ENCODE measurements around the gene GPC2. TPM values are rescaled to one million over a fixed set of nuclear protein-coding genes. Genes with fewer than 3 reads are reported as not detected.
"Not testable (repeated sequence)": the region's sequence is repeated elsewhere in the genome, so short reads cannot be mapped to it uniquely, and the experiment has no call there.

The GPC2 gene
- total and polyA plus RNA-seq, 4 donors: 0.63 to 3.7 (median 0.96) TPM

DNA sequence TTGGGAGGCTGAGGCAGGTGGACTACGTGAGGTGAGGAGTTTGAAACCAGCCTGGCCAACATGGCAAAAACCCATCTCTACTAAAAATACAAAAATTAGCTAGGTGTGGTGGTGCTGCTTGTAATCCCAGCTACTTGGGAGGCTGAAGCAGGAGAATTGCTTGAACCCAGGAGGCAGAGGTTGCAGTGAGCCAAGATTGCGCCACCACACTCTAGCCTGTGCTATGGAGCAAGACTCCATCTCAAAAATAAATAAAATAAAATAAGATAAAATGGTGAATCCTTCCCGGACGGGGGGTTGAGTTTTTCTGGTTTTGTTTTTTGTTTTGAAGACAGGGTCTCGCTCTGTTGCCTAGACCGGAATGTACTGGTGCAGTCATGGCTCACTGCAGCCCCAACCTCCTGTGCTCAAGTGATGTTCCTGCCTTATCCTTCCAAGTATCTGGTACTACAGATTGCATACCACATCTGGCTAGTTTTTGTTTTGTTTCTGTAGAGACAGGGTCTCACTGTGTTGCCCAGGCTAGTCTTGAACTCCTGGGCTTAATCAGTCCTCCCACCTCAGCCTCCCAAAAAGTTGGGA lies 15.2 kb upstream of the GPC2 start:
- DNase-seq; H3K4me1 ChIP-seq (ENCODE audit: control insufficient read depth in 1 of 2, insufficient read depth in 2 of 2, low read length in 2 of 2); H3K27me3 ChIP-seq (ENCODE audit: control insufficient read depth in 1 of 2, insufficient read depth in 2 of 2, low read length in 1 of 2); H3K27ac ChIP-seq (ENCODE audit: low read depth in 1 of 2, low read length in 2 of 2); H3K36me3 ChIP-seq (ENCODE audit: control insufficient read depth in 1 of 2, insufficient read depth in 2 of 2, low read length in 1 of 2); ATAC-seq (ENCODE audit: low FRiP score); intact Hi-C loops (cut with DNase I); H3K9me3 ChIP-seq (ENCODE audit: control insufficient read depth, low read length); H3K4me3 ChIP-seq (ENCODE audit: low read length in 2 of 2): not testable (repeated sequence)
- WGBS, 2 donors: 96 to 98% methylated on average over 6 of the region's 6 CpGs

DNA sequence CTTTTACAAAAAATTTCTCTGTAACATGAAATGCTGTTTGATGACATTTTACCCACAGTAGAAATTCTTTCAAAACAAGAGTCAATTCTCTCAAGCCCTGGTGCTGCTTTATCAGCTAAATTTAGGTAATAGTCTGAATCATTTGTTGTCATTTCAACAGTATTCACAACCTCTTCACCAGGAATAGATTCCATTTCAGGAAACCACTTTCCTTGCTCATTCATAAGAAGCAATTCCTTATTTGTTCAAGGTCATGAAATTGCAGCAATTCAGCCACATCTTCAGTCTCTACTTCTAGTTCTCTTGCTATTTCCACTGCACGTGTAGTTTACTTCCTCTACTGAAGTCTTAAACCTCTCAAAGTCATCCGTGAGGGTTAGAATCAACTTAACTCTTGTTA lies 14.6 kb upstream of the GPC2 start:
- Histone ChIP-seq H3K36me3 (ENCODE audit: control insufficient read depth in 1 of 2, insufficient read depth in 2 of 2, low read length in 1 of 2) (no peaks in the 10 kb centered on the region), H3K27me3 (ENCODE audit: control insufficient read depth in 1 of 2, insufficient read depth in 2 of 2, low read length in 1 of 2) (no peaks in the 10 kb centered on the region), H3K4me1 (ENCODE audit: control insufficient read depth in 1 of 2, insufficient read depth in 2 of 2, low read length in 2 of 2) (no peaks in the 10 kb centered on the region), H3K4me3 (ENCODE audit: low read length in 2 of 2) (no peak overlapping the region), H3K9me3 (ENCODE audit: control insufficient read depth, low read length) (no peaks in the 10 kb centered on the region), H3K27ac (ENCODE audit: low read depth in 1 of 2, low read length in 2 of 2) (no peak overlapping the region)
- DNase-seq (no peak), ATAC-seq (ENCODE audit: low FRiP score) (no peak)
- intact Hi-C loops (cut with DNase I): no loop called here
- WGBS, 2 donors: 53 to 54% methylated on average over 2 of the region's 2 CpGs

DNA sequence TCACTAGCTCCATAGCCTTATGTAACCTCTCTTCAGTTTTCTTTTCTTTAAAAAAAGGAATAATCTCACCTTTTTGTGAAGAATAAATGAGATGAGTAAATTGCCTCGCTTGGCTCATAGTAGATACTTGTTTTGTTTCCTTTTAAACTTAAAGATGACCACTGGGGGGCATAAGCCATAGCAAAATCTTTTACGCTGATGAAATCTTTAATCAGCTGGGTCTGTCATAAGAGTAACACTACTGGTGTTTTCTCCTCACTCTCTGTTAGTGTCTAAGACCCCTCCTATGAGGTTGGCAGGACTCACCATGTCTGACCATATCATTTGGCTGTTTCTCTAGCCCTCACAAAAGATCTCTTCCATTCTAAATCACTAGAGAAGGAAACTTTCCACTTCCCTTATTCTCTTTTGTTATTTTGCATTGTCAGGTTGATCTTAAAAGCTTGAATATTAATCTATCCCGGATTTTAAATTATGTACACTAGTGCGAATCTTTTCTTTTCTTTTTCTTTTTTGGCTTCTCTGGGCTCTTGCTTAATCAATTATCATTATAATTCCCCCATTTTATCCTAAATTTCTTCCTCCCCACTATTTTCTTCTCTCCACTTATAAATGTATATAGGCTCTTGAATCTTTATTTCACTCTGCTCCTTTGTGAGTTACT lies 13.0 kb upstream of the GPC2 start:
- Histone ChIP-seq H3K27ac (ENCODE audit: low read depth in 1 of 2, low read length in 2 of 2) (no peak overlapping the region), H3K27me3 (ENCODE audit: control insufficient read depth in 1 of 2, insufficient read depth in 2 of 2, low read length in 1 of 2) (no peaks in the 10 kb centered on the region), H3K4me3 (ENCODE audit: low read length in 2 of 2) (no peak overlapping the region), H3K4me1 (ENCODE audit: control insufficient read depth in 1 of 2, insufficient read depth in 2 of 2, low read length in 2 of 2) (no peaks in the 10 kb centered on the region), H3K9me3 (ENCODE audit: control insufficient read depth, low read length) (no peaks in the 10 kb centered on the region), H3K36me3 (ENCODE audit: control insufficient read depth in 1 of 2, insufficient read depth in 2 of 2, low read length in 1 of 2) (no peaks in the 10 kb centered on the region)
- DNase-seq: no peak
- intact Hi-C loops (cut with DNase I): no loop called here
- ATAC-seq (ENCODE audit: low FRiP score): no peak
- 69 to 72% methylated on average over 4 of the region's 4 CpGs for WGBS, 2 donors

DNA sequence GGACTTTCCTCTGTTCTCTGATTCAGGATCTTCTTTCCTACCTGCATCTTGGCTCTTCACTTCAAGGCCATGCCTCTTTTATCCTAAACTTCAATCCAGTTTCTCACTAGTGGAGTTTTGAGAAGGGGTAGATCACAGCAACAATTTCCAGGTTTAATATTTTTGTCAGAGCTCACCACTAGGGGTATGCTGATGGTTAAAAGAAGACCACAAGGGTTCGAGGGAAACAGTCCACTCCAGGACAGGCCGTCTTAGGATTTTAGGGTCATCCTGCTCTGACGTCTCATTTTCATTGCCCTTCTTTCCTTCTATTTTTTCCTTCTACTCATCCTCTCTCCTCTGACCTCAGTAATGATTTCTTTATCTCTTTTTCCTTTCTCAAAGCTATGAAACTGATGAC lies 11.9 kb upstream of the GPC2 start:
- Histone ChIP-seq H3K36me3 (ENCODE audit: control insufficient read depth in 1 of 2, insufficient read depth in 2 of 2, low read length in 1 of 2) (no peaks in the 10 kb centered on the region), H3K4me3 (ENCODE audit: low read length in 2 of 2) (no peak overlapping the region), H3K27me3 (ENCODE audit: control insufficient read depth in 1 of 2, insufficient read depth in 2 of 2, low read length in 1 of 2) (no peaks in the 10 kb centered on the region), H3K4me1 (ENCODE audit: control insufficient read depth in 1 of 2, insufficient read depth in 2 of 2, low read length in 2 of 2) (no peaks in the 10 kb centered on the region), H3K9me3 (ENCODE audit: control insufficient read depth, low read length) (no peaks in the 10 kb centered on the region), H3K27ac (ENCODE audit: low read depth in 1 of 2, low read length in 2 of 2) (no peak overlapping the region)
- ATAC-seq (ENCODE audit: low FRiP score) (no peak), DNase-seq (no peak)
- intact Hi-C loops (cut with DNase I): no loop called here
- WGBS, 2 donors: 74 to 90% methylated on average over 3 of the region's 3 CpGs

DNA sequence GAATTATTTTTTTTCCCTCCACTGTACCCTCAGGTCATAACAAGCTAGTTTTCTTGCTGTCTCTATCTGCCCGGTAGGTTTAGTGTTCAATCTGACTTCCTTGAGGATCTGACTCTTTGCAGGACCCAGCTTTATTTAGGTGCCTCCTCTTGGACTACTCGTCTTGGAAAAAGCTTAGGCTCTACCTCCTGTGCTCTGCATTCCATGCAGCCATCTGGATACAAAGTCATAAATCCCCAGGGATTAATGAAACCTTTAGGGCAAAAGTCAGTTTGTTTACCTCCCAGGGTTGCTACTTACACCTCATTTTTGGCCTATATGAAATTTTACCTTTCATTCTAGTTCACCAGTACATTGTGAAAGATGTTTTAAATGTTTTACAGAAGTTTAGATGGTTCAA lies 8.5 kb upstream of the GPC2 start:
- 62 to 71% methylated on average over 2 of the region's 2 CpGs for WGBS, 2 donors
- no peak for ATAC-seq (ENCODE audit: low FRiP score)
- DNase-seq: no peak
- no peaks in the 10 kb centered on the region for H3K27me3 ChIP-seq (ENCODE audit: control insufficient read depth in 1 of 2, insufficient read depth in 2 of 2, low read length in 1 of 2)
- no peaks in the 10 kb centered on the region for H3K36me3 ChIP-seq (ENCODE audit: control insufficient read depth in 1 of 2, insufficient read depth in 2 of 2, low read length in 1 of 2)
- intact Hi-C loops (cut with DNase I): no loop called here
- H3K9me3 ChIP-seq (ENCODE audit: control insufficient read depth, low read length): no peaks in the 10 kb centered on the region
- H3K4me1 ChIP-seq (ENCODE audit: control insufficient read depth in 1 of 2, insufficient read depth in 2 of 2, low read length in 2 of 2): no peaks in the 10 kb centered on the region
- H3K27ac ChIP-seq (ENCODE audit: low read depth in 1 of 2, low read length in 2 of 2): no peak overlapping the region
- H3K4me3 ChIP-seq (ENCODE audit: low read length in 2 of 2): no peak overlapping the region

DNA sequence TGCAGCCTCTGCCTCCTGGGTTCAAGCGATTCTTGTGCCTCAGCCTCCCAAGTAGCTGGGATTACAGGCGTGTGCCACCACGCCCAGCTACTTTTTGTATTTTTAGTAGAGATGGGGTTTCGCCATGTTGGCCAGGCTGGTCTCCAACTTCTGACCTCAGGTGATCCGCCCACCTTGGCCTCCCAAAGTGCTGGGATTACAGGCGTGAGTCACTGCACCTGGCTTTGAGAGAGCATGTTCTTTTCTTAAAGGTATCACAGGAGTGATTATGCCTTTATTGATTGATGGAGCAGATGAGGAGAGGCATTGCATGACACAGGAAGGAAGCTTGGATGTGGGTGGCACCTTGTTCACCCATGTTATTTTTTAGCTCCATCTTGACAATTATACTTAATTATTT lies 5.9 kb upstream of the GPC2 start:
- H3K27me3 ChIP-seq (ENCODE audit: control insufficient read depth in 1 of 2, insufficient read depth in 2 of 2, low read length in 1 of 2); ATAC-seq (ENCODE audit: low FRiP score); H3K4me3 ChIP-seq (ENCODE audit: low read length in 2 of 2); H3K4me1 ChIP-seq (ENCODE audit: control insufficient read depth in 1 of 2, insufficient read depth in 2 of 2, low read length in 2 of 2); intact Hi-C loops (cut with DNase I); H3K9me3 ChIP-seq (ENCODE audit: control insufficient read depth, low read length); H3K36me3 ChIP-seq (ENCODE audit: control insufficient read depth in 1 of 2, insufficient read depth in 2 of 2, low read length in 1 of 2); H3K27ac ChIP-seq (ENCODE audit: low read depth in 1 of 2, low read length in 2 of 2): not testable (repeated sequence)
- WGBS, 2 donors: 89 to 92% methylated on average over 6 of the region's 6 CpGs
- peak in 1 of 2 donors; percentile 22 for DNase-seq

DNA sequence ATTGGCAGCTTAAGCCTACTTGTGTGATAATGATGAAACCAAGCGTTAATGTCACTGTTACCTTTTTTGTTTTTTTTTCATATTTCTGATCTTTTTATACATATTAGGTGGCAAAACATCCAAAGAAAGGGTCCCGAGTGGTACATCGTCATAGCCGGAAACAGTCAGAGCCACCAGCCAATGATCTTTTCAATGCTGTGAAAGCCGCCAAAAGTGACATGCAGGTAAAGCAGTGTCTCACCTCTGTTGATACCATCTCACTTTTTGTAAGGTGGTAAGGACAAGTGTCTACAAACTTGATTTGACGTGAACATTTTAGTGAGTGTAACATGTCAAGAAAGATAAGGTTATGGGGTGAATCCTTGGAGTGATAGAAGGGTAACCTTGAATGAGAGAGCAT lies 5.4 kb upstream of the GPC2 start:
- H3K4me1 ChIP-seq (ENCODE audit: control insufficient read depth in 1 of 2, insufficient read depth in 2 of 2, low read length in 2 of 2); H3K27ac ChIP-seq (ENCODE audit: low read depth in 1 of 2, low read length in 2 of 2); H3K4me3 ChIP-seq (ENCODE audit: low read length in 2 of 2); DNase-seq; H3K9me3 ChIP-seq (ENCODE audit: control insufficient read depth, low read length); intact Hi-C loops (cut with DNase I); ATAC-seq (ENCODE audit: low FRiP score); H3K36me3 ChIP-seq (ENCODE audit: control insufficient read depth in 1 of 2, insufficient read depth in 2 of 2, low read length in 1 of 2); H3K27me3 ChIP-seq (ENCODE audit: control insufficient read depth in 1 of 2, insufficient read depth in 2 of 2, low read length in 1 of 2): not testable (repeated sequence)
- 86% methylated on average over 6 of the region's 6 CpGs for WGBS, 2 donors

DNA sequence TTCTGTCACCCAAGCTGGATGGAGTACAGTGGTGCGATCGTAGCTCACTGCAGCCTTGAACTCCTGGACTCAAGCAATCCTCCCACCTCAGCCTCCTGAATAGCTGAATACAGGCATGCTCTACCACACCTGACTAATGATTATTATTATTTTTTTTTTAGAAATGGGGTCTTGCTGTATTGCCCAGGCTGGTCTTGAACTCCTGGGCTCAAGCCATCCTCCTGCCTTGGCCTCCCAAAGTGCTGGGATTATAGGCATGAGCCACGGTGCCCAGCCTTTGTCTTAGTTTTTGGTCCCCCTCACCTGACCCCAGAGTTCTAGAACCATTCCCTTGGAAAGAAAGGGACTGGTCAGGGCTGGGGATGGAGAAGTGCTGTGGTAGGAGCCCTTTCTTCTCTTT lies 2.9 kb upstream of the GPC2 start:
- H3K4me1 ChIP-seq (ENCODE audit: control insufficient read depth in 1 of 2, insufficient read depth in 2 of 2, low read length in 2 of 2); H3K27me3 ChIP-seq (ENCODE audit: control insufficient read depth in 1 of 2, insufficient read depth in 2 of 2, low read length in 1 of 2); H3K4me3 ChIP-seq (ENCODE audit: low read length in 2 of 2); intact Hi-C loops (cut with DNase I); H3K36me3 ChIP-seq (ENCODE audit: control insufficient read depth in 1 of 2, insufficient read depth in 2 of 2, low read length in 1 of 2); ATAC-seq (ENCODE audit: low FRiP score); H3K27ac ChIP-seq (ENCODE audit: low read depth in 1 of 2, low read length in 2 of 2); H3K9me3 ChIP-seq (ENCODE audit: control insufficient read depth, low read length): not testable (repeated sequence)
- peak in 1 of 2 donors; percentile 9 for DNase-seq
- 97 to 98% methylated on average over 3 of the region's 3 CpGs for WGBS, 2 donors

Measured in aorta (tissue), 5 donors.